Measurements from ENCODE around the gene MOV10.

The MOV10 gene

GRCh38 chr1:112706505-112707220 lies 32.2 kb downstream of the MOV10 start, which contains the start of gene RHOC:
RHOC (minus strand) TSS chr1:112707127; CDS start chr1:112703799, 3,328 bp downstream.
- H3K4me3 ChIP-seq (ENCODE audit: low read length) = peak within 1 kb of the TSS; percentile 86
- TF ChIP-seq CTCF (conservative IDR thresholded peaks at IDR 0.05; ENCODE audit: low read depth, low read length) = no peak
- DNase-seq (ENCODE audit: low read depth) = no peak

DNA sequence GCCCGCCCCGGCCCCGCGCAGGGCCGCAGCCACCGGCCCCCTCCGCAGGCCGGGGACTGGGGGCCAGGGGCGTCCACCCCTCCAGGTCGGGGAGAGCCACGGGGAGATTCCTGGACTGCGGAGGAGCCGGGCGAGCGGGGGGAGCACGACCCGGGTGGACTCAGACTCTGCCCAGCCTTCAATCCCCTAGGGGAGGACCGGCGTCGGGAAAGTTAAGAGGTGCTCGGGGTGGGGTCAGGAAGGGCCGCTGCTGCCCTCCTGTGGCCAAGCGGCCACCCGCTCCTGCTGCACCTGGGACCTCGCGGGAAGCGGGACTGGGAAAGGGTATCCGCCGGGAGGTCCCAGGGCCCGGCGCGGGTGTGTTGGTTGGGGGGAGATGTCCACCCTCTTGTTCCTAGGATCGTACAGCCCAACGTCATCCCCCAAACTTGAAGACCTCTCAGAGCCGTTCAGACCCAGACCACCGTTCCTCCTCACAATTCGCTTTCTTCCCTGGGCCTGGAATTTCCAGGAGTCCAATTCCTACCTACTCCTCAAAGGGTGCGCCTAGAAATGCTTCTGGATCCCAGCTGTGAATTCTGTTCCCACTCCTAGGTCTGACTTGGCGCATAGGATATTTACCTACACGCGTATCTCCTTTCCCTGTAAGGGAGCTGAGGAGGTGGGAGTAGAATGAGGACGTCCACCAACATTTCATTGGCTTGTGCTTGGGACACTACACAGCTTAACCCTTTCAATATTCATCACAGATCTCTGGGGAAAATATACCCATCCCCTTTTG lies 33.0 kb downstream of the MOV10 start:
- H3K4me3 ChIP-seq (ENCODE audit: low read length) = peak overlapping the region; percentile 86
- TF ChIP-seq CTCF (conservative IDR thresholded peaks at IDR 0.05; ENCODE audit: low read depth, low read length) = peak; percentile 90
- DNase-seq (ENCODE audit: low read depth) = peak; percentile 63

- no peak for DNase-seq (ENCODE audit: low read depth)
- no peak overlapping the region for H3K4me3 ChIP-seq (ENCODE audit: low read length)
Observed at GRCh38 chr1:112708002-112708448, 33.6 kb downstream of the MOV10 start.

GRCh38 chr1:112708489-112708888 lies 34.0 kb downstream of the MOV10 start:
- no peak for DNase-seq (ENCODE audit: low read depth)

More at GRCh38 chr1:112708002-112708448, 33.6 kb downstream of the MOV10 start:
- TF ChIP-seq CTCF (conservative IDR thresholded peaks at IDR 0.05; ENCODE audit: low read depth, low read length) = no peak

GRCh38 chr1:112710159-112710558 lies 35.7 kb downstream of the MOV10 start:
- DNase-seq (ENCODE audit: low read depth) = no peak
- H3K4me3 ChIP-seq (ENCODE audit: low read length) = no peak overlapping the region
- no peak for TF ChIP-seq CTCF (conservative IDR thresholded peaks at IDR 0.05; ENCODE audit: low read depth, low read length)

More at GRCh38 chr1:112708489-112708888, 34.0 kb downstream of the MOV10 start:
- H3K4me3 ChIP-seq (ENCODE audit: low read length) = no peak overlapping the region
- TF ChIP-seq CTCF (conservative IDR thresholded peaks at IDR 0.05; ENCODE audit: low read depth, low read length) = no peak

DNA sequence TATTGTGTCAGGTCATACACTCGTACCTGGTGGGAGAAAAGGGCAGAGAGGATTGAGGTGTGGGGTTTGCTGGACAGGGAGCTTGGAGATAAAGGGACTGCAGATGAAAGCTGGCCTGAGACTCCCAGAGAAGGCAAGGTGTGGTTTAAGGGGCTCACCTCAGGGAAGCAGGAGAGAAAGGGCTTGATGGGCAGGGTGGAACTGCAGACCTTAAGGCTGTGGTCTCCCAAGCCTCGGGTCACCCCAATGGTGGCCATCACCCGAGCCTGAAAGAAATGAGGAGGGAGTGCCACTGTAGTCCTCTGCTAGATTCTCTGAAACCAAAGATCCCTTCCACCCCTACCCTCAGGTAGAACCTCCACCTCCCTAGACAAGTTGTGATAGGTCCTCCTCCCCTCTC lies 36.1 kb downstream of the MOV10 start:
- no peak overlapping the region for H3K4me3 ChIP-seq (ENCODE audit: low read length)
- no peak for DNase-seq (ENCODE audit: low read depth)
- no peak for TF ChIP-seq CTCF (conservative IDR thresholded peaks at IDR 0.05; ENCODE audit: low read depth, low read length)

Measured in retinal pigment epithelial cell (primary cell).